ENCODE results near the gene HBZ.
"Not testable (repeated sequence)": the region's sequence is repeated elsewhere in the genome, so short reads cannot be mapped to it uniquely, and the experiment has no call there.

The HBZ gene

GRCh38 chr16:165539-166374 lies 13.3 kb downstream of the HBZ start, which contains the start of gene HBM:
TSS of gene HBM (plus strand) at chr16:165978. CDS start at chr16:165998, 20 bp downstream.
- no peak for DNase-seq

DNA sequence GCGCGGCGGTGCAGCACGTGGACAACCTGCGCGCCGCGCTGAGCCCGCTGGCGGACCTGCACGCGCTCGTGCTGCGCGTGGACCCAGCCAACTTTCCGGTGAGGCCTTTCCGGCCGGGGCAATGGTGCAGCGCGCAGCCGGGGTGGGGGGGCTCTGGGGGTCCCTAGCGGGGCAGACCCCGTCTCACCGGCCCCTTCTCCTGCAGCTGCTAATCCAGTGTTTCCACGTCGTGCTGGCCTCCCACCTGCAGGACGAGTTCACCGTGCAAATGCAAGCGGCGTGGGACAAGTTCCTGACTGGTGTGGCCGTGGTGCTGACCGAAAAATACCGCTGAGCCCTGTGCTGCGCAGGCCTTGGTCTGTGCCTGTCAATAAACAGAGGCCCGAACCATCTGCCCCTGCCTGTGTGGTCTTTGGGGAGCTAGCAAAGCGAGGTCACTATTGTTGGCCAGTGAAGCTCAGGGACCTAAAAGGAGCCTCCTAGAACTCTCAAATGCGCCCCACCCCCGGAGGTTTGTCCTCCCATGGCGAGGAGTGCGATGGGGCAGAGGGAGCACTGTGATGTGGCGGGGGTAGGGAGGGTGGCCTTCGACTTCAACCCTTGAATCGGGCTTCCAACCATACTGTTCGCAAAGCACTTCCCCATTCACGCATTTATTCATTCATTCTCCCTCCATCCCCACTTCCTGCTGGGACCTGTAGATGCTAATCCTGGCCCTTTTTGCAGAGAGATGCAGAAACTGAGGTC lies 14.1 kb downstream of the HBZ start:
- no peak for DNase-seq

DNA sequence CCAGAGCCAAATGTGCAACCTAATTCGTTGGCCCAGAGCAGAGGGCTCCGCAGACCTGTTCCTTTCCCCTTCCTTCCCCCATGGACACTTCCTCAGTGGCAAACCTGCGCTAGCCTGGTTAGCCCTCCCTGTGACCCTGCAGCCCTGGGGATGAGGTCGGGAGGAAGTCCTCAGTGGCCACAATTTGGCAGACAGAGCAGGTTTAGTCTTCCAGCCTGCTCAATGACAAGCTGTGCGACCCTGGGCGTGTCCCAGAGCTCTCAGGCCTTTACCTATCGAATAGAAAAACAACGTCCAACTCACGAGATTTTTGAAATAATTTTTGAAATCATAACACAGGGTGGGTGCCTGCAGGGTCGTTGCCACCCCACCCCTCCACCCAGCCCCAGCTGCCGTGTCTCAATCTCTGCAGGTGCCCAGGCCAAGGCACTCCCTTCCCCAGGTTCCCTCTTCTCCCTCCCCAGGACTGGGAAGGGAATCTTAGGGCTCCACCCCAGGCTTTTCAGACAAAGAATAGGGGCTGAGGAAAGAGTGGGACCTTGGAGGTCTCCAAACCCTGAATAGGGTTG lies 14.8 kb downstream of the HBZ start:
- no peak for DNase-seq

GRCh38 chr16:168424-168823 lies 16.0 kb downstream of the HBZ start:
- no peak for DNase-seq

DNA sequence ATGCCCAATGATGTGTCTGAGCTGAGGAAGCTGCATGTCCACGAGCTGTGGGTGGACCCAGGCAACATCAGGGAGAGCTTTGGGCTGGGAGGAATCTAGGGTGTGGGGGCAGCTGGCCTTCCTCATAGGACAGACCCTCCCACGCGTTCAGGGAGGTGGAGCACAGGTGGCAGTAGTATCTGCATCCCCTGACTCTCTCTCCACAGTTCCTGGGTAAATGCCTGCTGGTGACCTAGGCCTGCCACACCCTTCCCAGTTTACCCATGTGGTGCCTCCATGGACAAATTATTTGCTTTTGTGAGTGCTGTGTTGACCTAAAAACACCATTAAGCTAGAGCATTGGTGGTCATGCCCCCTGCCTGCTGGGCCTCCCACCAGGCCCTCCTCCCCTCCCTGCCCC lies 16.6 kb downstream of the HBZ start:
- no peak for DNase-seq

GRCh38 chr16:170088-170507 lies 17.7 kb downstream of the HBZ start:
- not testable (repeated sequence) for DNase-seq

- no peak for DNase-seq
Measured at GRCh38 chr16:170788-171187, 18.3 kb downstream of the HBZ start.

GRCh38 chr16:172374-172941 lies 20.0 kb downstream of the HBZ start, which contains the start of gene HBA2:
TSS of gene HBA2 (plus strand) at chr16:172876. CDS start at chr16:172913, 37 bp downstream.
- DNase-seq = not testable (repeated sequence)

- not testable (repeated sequence) for DNase-seq
Measured at GRCh38 chr16:173211-173854, 20.9 kb downstream of the HBZ start.

DNA sequence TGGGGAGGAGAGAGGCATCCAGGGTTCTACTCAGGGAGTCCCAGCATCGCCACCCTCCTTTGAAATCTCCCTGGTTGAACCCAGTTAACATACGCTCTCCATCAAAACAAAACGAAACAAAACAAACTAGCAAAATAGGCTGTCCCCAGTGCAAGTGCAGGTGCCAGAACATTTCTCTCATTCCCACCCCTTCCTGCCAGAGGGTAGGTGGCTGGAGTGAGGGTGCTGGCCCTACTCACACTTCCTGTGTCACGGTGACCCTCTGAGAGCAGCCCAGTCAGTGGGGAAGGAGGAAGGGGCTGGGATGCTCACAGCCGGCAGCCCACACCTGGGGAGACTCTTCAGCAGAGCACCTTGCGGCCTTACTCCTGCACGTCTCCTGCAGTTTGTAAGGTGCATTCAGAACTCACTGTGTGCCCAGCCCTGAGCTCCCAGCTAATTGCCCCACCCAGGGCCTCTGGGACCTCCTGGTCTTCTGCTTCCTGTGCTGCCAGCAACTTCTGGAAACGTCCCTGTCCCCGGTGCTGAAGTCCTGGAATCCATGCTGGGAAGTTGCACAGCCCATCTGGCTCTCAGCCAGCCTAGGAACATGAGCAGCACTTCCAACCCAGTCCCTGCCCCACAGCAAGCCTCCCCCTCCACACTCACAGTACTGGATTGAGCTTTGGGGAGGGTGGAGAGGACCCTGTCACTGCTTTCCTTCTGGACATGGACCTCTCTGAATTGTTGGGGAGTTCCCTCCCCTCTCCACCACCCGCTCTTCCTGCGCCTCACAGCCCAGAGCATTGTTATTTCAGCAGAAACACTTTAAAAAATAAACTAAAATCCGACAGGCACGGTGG lies 21.7 kb downstream of the HBZ start:
- DNase-seq = not testable (repeated sequence)

- no peak for DNase-seq
Measured at GRCh38 chr16:175011-175949, 22.8 kb downstream of the HBZ start.

GRCh38 chr16:176006-176405 lies 23.6 kb downstream of the HBZ start:
- not testable (repeated sequence) for DNase-seq

DNA sequence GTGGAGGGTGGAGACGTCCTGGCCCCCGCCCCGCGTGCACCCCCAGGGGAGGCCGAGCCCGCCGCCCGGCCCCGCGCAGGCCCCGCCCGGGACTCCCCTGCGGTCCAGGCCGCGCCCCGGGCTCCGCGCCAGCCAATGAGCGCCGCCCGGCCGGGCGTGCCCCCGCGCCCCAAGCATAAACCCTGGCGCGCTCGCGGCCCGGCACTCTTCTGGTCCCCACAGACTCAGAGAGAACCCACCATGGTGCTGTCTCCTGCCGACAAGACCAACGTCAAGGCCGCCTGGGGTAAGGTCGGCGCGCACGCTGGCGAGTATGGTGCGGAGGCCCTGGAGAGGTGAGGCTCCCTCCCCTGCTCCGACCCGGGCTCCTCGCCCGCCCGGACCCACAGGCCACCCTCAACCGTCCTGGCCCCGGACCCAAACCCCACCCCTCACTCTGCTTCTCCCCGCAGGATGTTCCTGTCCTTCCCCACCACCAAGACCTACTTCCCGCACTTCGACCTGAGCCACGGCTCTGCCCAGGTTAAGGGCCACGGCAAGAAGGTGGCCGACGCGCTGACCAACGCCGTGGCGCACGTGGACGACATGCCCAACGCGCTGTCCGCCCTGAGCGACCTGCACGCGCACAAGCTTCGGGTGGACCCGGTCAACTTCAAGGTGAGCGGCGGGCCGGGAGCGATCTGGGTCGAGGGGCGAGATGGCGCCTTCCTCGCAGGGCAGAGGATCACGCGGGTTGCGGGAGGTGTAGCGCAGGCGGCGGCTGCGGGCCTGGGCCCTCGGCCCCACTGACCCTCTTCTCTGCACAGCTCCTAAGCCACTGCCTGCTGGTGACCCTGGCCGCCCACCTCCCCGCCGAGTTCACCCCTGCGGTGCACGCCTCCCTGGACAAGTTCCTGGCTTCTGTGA lies 24.3 kb downstream of the HBZ start, which contains the start of gene HBA1:
Gene HBA1 (plus strand): TSS at position 204 of the 906 bp plus-strand sequence. CDS start 37 bp downstream, at position 241.
- DNase-seq = not testable (repeated sequence)

DNA sequence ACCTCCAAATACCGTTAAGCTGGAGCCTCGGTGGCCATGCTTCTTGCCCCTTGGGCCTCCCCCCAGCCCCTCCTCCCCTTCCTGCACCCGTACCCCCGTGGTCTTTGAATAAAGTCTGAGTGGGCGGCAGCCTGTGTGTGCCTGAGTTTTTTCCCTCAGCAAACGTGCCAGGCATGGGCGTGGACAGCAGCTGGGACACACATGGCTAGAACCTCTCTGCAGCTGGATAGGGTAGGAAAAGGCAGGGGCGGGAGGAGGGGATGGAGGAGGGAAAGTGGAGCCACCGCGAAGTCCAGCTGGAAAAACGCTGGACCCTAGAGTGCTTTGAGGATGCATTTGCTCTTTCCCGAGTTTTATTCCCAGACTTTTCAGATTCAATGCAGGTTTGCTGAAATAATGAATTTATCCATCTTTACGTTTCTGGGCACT lies 25.0 kb downstream of the HBZ start:
- DNase-seq = no peak

GRCh38 chr16:177981-178667 lies 25.7 kb downstream of the HBZ start:
- no peak for DNase-seq

- DNase-seq = no peak
Measured at GRCh38 chr16:178668-179015, 26.2 kb downstream of the HBZ start.

DNA sequence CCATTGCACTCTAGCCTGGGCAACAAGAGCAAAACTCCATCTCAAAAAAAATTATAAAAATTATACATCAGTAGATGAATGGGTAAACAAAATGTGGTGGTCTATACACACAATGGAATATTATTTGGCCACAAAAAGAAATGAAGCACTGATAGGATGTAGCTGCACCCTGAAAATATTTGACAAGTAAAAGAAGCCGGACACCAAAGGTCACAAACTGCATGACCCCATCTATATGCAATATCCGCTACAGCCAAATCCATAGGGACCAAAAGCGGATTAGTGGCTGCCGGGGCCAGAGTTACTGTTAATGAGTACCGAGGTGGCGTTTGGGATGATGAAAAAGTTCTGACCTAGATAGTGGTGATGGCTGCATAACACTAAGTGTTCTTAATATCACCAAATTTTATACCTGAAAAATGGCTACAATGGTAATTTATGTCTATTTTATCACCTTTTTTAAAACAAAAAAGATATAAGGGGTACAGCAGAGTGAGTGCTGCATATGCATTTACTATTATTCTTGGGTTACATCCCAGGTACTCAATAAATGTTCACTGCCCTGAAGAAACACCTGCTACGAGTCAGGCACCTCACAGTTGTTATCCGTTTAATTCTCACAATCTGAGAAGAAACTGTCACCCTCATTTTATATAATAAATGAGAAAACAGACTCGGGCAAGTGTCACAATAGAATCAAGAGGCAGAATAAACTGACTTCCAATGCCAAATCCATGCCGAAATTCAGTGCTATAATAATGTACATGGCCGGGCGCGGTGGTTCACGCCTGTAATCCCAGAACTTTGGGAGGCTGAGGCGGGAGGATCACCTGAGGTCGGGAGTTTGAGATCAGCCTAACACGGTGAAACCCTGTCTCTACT lies 27.0 kb downstream of the HBZ start:
- no peak for DNase-seq

All from CD4-positive, alpha-beta T cell treated with Interleukin-12 subunit alpha and Interleukin-12 subunit beta, for 1 hour (primary cell).